Measurements from ENCODE around the gene COL3A1.

COL3A1 gene

GRCh38 chr2:188974164-188974563 lies at the start of gene COL3A1:
Gene COL3A1, plus strand, starts transcription at chr2:188974373. Its CDS starts 117 bp downstream, at chr2:188974490.
- DNase-seq = no peak

- DNase-seq = no peak
Measured at GRCh38 chr2:188928643-188929042, 45.5 kb upstream of the COL3A1 start.

GRCh38 chr2:188931361-188931760 lies 42.8 kb upstream of the COL3A1 start:
- no peak for DNase-seq

- no peak for DNase-seq
Measured at GRCh38 chr2:188937228-188938220, 36.6 kb upstream of the COL3A1 start.

- no peak for DNase-seq
Measured at GRCh38 chr2:188940171-188940570, 34.0 kb upstream of the COL3A1 start.

GRCh38 chr2:188944442-188944841 lies 29.7 kb upstream of the COL3A1 start:
- DNase-seq = no peak

GRCh38 chr2:188949046-188949818 lies 24.9 kb upstream of the COL3A1 start:
- DNase-seq = no peak

GRCh38 chr2:188952901-188953300 lies 21.3 kb upstream of the COL3A1 start:
- DNase-seq = no peak

GRCh38 chr2:188956290-188956689 lies 17.9 kb upstream of the COL3A1 start:
- DNase-seq = no peak

- no peak for DNase-seq
Measured at GRCh38 chr2:188956961-188957360, 17.2 kb upstream of the COL3A1 start.

GRCh38 chr2:188957646-188958045 lies 16.5 kb upstream of the COL3A1 start:
- no peak for DNase-seq

- no peak for DNase-seq
Measured at GRCh38 chr2:188963741-188964140, 10.4 kb upstream of the COL3A1 start.

GRCh38 chr2:188964976-188965546 lies 9.1 kb upstream of the COL3A1 start:
- DNase-seq = no peak

GRCh38 chr2:188965563-188965962 lies 8.6 kb upstream of the COL3A1 start:
- no peak for DNase-seq

- DNase-seq = no peak
Measured at GRCh38 chr2:188966079-188966571, 8.0 kb upstream of the COL3A1 start.

- DNase-seq = no peak
Measured at GRCh38 chr2:188966728-188967440, 7.3 kb upstream of the COL3A1 start.

- no peak for DNase-seq
Measured at GRCh38 chr2:188969236-188969635, 4.9 kb upstream of the COL3A1 start.

- no peak for DNase-seq
Measured at GRCh38 chr2:188969651-188970050, 4.5 kb upstream of the COL3A1 start.

- DNase-seq = no peak
Measured at GRCh38 chr2:188970211-188970610, 4.0 kb upstream of the COL3A1 start.

- DNase-seq = no peak
Measured at GRCh38 chr2:188971432-188971861, 2.7 kb upstream of the COL3A1 start.

GRCh38 chr2:188973641-188974040 lies 532 bp upstream of the COL3A1 start:
- no peak for DNase-seq

- DNase-seq = no peak
Measured at GRCh38 chr2:188975497-188976102, 1.4 kb downstream of the COL3A1 start.
